T-helper 22 cell (primary cell): ENCODE data around the gene POU6F1.

Experiments used
- DNase-seq: peaks from one replicate; pipeline ENCODE4 v3.0.0-alpha.2; 2020; ENCODE audit warnings: low read depth

POU6F1 gene

DNA sequence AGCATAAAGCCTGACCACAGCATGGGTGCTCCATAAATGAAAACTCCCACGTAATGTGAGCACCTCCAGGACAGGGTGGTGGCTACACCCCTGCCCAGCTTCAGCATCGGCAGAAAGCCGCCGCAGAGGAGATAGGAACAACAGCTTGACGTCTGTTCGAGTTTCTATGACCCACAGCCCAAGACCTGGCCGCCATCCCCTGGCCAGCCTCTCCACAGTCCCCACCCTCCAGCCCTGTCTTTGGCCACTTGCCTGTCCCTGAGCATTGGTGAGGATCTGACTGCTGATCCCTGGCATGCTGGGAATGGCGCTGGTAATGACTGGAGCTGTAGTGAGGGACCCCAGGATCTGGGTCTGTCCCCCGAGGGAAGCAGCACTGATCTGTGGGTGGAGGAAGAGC, 21.3 kb downstream of the POU6F1 start:
- no peak for DNase-seq

DNA sequence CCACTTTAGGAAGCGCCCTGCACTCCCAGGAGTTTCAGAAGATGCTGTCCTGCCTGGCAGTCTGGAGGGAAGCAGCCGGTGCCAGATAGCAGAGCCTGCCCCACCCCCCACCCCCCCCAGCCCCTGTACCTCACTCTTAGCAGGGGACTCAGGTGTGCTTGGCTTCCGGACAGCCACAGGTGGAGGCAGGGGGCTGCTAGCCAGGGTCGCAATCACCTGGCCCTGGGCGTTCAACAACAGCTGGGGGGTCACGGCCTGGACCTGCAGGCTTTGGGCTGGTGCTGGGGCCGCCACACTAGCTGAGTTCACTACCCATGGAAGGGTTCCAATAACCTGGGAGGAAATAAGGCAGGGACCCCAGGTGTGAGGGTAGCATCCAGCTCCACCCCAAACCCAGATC, 22.0 kb downstream of the POU6F1 start:
- no peak for DNase-seq

DNA sequence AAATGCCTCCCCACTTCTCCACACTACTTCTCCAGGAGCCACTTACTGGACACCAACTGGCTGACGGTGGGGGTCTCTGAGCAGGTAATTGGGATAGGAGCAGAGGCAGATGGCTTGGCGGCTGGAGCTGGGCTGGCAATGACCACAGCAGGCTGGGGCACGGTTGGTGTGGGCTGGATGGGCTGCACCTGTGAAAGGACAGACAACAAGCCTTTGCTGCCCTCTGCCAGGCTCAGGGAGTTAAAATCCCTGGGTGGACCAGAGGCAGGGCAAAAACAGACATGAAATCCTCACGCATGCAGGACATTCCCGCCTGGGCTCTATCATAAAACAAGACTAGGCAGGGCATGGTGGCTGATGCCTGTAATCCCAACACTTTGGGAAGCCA, 25.6 kb downstream of the POU6F1 start:
- DNase-seq = no peak

DNA sequence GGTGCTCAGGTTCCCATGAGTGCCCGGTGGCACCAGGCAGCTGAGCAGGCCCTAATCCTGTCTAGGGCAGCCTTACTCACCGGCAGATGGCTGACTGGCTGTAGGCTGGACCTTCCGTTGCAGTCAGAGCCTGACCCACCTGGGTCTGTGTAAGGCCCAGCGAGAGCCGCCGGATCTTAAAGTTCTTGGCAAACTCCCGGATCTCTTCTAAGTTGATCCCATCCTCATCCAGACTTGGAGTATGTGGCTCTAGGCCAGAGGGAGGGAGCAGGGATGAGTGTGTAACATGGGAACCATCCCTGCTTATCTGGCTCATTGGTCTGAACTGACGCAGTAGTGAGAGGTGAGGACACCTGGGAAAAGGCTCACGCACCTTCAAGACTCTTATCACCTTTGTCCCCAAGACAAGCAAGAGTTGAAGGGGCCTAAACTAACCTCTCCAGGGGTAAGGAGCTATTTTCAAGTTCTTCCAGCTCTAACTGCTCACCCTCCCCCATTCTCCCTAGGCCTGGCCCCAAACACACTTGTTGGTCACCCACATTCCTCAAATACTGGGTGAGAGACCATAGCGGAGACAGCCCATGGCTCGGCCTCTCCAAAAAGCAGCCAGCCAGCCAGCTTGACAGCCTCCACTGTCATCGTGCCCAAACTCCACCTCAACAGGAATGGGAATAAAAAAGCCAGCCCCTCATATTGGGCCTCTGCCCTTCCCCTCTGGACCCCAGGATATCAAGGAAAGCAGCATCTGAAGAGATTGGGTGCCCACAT, 26.2 kb downstream of the POU6F1 start:
- no peak for DNase-seq

DNA sequence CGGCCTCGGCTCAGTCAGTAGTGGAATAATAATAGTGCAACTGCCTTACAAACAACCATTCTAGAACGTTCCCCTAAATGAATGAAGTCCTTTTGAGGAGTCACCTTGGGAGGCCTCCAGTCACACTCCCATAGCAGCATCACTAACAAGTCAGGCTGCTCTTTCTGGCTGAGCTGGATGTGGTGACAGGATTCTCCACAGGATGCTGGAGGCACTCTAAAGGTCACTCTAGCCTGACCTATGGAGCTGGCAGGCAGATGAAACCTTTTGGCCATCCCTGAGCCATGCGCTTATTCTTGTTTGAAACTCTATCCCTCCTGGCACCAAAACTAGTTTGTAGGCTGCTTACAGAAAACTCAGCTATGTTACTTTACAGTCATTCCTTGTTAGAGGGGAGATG, 27.0 kb downstream of the POU6F1 start:
- DNase-seq = no peak

DNA sequence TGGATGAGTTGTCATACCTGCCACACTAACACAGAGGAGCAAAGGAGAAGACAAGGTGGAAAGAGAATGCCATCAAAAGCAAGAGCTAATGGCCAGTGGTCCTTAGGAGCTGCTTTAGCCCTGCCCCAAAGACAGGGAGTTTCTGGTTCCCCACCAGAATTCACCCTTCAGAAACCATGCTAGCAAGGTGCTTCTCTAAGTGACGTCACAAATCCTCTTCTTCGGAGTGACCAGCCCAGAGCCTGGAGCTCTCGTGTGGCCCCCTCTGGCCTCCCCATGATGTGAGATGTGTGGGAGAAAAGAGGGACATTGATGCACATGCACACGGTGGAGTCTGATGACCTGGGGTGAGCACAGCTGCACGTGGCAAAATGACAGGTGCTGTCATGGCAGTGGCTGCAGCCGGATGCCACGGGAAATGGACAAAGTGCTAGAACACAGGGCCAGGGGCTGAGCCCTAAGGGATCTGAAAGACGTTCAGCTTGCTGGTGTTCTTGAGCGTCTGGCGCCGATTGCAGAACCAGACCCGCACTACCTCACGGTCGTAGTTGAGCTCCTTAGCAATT, 28.0 kb downstream of the POU6F1 start:
- no peak for DNase-seq

DNA sequence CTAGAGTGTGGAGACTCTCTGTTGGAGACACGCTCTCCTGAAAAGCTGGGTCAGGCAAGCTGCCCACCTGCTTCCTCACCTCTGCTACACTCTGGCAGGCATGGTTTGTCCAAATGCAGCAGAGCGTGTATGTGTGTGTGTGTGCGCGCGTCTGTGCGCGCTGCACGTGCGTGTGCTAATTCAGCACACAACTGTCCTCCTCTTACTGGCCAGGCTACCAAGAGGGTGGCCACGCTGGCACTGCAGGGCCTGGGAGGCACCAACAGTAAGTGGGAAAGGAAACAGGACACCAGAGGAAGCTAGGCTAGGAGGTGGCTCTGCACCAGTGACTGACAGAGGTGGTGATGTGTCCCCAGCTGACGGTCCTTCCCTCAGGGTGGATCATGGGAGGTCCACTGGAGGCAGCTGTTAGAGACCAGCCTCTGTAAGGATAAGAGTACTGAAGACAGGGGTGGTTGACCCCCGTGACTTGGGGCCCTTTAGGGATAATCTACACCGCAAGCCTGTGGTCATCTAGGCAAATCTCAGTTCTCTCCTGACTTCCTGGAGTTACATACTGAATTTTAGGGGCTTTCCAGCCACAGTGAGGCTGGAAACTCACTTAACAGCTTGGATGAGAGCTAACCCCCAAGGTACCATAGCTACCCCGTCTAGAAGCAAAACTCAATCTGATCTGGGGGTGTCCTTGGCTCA, 29.4 kb downstream of the POU6F1 start:
- DNase-seq = no peak

DNA sequence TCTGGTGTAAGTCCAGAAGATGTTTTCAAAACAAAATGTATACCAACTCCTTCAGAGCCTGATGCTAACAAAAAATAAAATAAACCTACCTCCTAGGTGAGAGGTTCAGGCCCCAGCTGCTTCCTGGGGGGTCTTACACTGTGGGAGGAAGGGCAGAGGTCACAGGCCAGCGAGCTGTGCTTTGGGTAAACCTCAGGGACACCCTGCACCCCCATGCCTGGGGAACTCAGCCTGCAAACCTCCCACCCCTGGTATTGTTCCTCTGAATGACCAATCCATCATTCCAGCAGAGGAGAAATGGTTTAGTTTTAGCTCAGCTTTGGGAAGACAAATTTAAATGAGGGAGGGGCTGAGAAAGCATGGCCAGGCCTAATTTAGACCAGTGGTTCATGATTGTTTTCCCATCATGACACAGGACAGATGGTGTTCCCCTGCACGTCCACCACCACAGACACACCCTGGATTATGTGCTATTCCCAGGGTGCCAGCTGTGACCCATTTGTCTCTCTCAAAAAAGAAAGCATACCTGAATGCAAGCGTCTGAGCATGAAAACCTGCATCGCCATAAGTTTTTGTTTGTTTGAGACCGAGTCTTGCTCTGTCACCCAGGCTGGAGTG, 30.4 kb downstream of the POU6F1 start:
- DNase-seq = no peak

DNA sequence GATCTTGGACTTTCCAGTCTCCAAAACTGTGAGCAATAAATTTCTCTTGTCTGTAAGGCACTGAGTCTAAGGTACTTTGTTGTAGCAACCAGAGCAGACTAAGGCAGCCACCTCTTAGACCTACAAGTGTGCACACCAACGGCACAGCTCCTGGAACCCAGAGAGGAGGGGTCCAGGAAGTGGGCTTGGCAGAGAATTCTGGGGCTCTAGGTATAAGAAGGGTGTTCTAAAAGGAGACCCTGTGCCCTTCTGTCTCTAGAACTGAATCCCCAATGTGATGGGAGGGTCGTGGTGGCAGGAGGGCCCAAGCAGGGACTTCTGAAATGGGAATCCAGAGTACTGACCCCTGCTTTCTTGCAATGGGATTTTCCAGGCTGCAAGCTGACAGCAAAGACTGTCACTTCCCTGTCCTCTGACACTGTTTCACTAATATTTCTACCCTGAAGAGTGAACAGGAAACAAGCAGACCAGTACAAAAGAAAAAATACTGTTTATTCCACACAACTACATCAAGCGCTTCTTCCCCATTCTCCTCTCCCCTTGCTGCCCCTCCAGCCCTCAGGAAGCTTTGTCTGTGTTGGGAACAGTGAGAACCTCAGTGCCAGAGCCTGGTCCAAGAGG, 31.3 kb downstream of the POU6F1 start:
- no peak for DNase-seq

DNA sequence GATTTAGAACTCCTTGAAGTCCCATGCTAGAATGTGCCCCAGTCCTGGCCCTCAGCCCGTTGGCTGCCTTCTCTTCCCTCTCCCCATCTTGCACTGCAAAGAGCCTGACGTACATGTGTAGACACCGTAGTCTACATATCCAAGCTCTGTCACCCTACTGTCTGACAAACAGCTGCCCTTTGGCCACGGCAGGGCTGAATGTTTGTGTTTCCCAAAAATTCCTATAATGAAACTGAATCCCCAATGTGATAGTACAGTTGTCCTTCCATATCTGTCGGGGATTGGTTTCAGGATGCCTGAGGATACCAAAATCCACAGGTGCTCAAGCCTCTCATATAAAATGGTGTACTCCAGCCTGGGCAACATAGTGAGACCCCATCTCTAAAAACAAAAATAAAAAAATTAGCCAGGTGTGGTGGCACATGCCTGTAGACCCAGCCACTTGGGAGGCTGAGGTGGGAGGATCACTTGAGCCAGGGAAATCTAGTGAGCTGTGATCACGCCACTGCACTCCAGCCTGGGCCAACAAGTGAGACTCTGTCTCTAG, 32.6 kb downstream of the POU6F1 start:
- DNase-seq = no peak

DNA sequence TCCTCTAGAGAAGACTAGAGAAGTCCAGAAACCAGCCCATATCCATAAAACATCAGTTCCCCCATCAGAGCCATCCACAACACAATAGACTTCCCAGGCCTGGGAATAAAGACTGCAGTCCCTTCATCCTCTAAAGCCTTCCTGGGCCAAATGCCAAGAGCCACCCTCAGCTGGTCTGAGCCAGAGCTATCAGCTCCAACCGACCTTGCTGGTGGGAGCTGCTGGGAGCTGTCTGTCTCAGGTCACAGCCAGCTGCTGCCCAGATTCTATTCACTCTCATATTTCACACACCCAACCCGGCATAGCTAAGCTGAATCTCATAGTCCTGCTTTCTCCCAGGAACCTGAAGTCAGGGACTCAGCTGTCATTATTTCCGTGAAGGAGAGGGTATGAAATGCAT, 34.0 kb downstream of the POU6F1 start:
- DNase-seq = no peak

DNA sequence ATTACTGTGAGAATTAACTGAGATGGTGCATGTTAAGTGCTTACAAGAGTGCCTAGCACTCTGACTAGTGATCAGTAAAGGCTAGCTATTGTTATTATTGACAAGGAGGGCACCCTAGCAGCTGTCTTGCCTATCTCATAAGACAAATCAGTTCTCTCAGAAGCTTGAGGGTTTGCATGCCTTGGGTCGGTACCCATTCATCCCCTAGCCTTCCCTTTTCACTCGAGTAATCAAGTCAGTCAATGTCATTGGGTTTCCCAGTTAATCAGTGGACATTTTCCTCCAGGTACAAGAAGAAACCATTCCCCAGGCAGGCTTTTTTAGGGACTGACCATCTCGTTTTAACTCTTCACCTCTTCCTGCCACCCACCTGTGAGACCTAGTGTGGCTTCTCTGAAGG, 34.5 kb downstream of the POU6F1 start:
- DNase-seq = no peak

DNA sequence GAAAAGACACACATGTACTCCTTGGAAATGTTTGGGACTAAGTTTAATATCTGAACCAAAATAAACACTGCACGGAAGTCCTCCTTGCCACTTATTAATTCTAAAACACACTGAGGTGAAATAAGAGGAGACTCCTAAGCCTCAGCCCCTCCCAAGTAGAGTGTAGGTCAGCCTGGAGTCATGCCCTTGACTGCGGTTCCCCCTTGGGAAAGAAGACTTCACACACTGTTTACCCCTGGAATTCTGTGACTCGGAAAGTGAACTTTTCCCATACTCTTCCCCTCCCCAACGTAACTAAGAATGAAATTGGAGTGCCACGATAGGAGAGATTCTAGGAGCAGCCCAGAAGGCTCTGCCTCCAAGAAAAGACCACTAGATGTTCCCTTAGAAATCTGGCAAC, 36.3 kb downstream of the POU6F1 start:
- DNase-seq = no peak

DNA sequence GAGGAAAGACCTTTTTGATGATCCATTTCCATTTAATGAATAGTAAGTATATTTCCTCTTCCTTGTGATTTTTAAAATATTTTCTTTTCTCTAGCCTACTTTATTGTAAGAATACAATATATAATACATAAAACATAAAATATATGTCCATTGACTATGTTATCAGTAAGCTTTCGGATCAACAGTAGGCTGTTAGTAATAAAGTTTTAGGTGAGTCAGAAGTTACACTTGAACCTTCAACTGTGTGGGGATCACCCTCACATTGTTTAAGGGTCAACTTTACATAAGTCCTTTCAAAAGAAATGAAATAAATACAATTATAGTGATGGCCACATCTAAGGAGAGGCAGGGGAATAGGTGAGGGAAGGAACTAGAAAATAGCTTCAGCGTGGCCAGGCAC, 40.0 kb downstream of the POU6F1 start:
- no peak for DNase-seq

DNA sequence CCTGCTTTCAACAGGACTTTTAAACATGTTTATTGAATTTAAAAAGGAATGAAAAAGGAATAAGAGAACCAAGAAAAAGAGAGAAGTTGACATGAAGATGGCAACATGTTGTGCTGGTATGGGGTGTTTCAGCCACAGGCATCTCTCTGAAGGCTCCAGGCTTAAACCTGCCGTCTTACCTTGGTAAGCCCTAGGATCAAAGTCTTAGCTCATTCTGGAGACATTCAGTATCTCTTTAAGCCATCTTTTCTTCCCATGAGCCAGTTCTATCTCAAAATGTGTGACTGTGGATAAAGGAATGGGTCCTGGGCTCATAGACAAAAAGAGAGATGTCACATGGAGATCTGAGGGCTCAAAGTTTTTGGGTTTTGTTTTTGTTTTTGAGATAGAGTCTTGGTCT, 43.4 kb downstream of the POU6F1 start:
- DNase-seq = no peak

DNA sequence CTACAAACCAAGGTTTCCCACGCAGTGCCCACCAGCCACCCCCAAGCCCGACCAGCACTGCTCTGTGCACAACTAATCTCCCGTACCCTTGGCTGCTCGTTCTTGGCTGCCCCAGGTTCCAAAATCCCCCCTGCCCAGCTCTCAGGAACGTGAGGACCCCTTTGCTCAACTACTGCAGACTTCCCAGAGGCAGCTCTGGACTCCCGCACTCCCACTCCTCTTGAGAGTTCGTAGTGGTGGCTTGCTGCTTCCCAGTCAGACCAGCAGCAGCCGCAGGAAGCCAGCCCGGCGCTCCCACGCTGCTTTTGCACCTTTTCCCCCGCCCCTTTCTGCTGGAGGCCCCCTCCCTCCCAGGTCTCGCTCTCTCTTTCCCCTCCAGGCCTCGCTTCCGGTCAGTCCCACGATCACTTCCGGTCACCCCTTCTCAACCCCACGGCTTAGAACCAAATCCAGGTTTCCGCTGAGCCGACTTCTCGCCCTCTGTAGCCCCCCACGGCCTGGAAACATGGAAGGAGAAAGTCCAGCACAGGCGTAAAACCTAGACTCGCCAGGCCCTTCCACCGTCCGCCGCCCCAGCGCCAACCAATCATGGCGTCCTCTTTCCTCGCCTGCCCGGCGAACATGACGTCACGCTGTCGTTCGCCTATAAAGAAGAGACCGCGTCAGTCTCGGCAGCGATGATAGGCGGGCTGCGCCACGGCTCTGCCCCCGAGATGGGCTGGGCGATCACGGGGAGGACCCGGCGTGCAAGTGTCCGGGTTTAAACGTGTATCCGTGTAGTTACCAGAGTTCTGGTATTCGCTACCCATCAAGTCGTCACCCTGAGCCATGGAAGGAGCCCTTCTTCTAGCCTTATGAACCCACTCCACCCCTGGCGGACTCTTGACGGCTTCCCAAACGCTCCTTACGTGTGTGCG, 45.1 kb downstream of the POU6F1 start, which contains the start of gene TFCP2:
TFCP2 (minus strand) TSS at position 621 of the 917 bp plus-strand sequence. CDS start 713 bp downstream, outside the sequence.
- DNase-seq = peak; percentile 90

DNA sequence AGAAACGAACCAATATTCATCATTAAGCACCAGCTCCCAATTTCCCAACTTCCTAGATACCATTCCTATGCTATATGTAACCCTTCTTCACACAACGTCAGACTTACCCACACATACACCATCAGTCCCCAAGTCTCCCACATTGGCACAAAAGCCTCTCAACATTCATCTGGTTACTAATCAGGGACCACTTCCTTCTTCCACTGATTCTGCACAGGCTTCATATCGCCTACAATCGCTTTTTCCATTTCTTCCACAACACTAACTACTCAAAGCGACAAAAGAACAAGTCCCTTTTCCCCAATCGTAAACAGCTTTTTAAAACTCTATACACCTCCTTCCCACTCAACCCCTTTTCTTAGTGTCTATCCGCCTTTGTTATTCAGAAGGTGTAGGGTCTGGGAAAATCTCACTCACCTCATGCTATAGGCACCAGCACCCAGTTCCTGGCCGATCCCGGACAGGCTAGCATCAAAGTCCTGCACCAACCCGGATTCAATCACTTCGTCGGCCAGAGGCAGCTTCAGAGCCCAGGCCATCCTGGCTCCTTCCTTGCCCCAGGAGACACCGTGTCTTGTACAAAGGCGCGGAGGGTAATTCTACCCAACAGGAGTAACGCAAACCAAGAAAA, 45.9 kb downstream of the POU6F1 start:
- DNase-seq = no peak

DNA sequence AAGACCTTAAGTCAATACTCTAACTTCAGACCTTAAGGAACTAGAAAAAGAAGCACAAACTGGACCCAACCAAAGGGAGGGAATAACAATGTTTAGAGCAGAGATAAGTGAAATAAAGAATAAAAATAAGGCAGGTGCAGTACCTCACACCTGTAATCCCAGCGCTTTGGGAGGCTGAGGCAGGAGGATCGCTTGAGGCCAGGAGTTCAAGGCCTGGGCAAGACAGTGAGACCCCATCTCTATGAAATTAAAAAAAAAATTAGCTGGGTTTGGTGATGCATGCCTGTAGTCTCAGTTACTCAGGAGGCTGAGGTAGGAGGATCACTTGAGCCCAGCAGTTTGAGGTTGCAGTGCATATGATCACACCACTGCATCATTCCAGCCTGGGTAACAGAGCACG, 54.1 kb downstream of the POU6F1 start:
- no peak for DNase-seq

DNA sequence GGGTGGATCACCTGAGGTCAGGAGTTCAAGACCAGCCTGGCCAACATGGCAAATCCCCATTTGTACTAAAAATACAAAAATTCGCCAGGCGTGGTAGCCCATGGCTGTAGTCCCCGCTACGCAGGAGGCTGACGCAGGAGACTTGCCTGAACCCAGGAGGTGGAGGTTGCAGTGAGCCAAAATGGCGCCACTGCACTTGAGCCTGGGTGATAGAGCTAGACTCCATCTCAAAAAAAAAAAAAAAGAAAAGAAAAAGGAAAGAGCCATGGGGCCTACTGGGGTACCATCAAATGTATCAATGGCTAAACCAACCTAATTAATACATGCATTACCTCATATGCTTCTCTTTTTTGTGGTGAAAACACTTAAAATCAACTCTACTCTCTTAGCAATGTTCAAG, 55.6 kb downstream of the POU6F1 start:
- DNase-seq = no peak

DNA sequence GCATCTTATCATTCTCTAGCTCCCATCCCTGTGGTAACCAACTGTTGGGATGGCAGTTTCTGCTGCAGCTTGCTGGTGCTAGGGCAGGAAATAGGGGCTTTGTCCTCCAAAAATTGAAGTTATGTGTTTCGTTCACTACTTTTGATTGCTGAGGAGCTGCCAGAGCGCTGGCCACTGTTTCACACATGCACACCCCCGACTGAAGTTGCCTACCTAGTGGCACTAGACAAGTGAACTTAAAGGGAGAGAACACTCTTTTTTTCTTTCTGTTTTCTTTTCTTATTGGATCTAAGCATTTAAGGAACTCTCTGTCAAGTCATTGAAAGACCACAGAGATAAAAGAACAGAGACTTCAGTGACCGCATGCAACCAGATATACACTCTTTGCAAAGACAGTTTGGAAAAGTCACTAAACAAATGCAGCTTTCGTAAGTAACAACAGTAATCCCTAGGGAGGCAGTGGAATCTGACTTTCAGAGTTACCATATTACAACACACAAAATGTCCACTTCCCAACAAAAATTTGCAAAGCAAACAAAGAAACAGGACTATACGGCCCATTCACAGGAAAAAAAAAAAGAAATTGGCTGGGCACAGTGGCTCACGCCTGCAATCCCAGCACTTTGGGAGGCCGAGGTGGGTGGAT, 56.9 kb downstream of the POU6F1 start:
- DNase-seq = no peak
